Ascending aorta (tissue), 2 donors: ENCODE measurements around the gene PRRT4. TPM values are rescaled to one million over a fixed set of nuclear protein-coding genes. Genes with fewer than 3 reads are reported as not detected.

ENCODE experiments used
- DNase-seq, 2 donors: peaks; one replicate each; pipeline ENCODE4 v3.0.0-alpha.2; 2019; ENCODE audit warnings: low spot score in 2 of 2
- H3K27ac ChIP-seq, 2 donors: fragments of 200-600 bp; sonication (generic); one replicate each; pipeline ENCODE4 v1.5.1; 2016 to 2017; ENCODE audit warnings: mild to moderate bottlenecking in 1 of 2
- H3K27me3 ChIP-seq: fragments of 200-600 bp; sonication (generic); one replicate; pipeline ENCODE4 v1.5.1; 2017
- H3K36me3 ChIP-seq, 2 donors: fragments of 200-600 bp; sonication (generic); one replicate each; pipeline ENCODE4 v1.5.1; 2016
- H3K4me1 ChIP-seq, 2 donors: fragments of 200-600 bp; sonication (generic); one replicate each; pipeline ENCODE4 v1.5.1; 2016 to 2017; ENCODE audit warnings: mild to moderate bottlenecking in 1 of 2
- H3K4me3 ChIP-seq, 2 donors: fragments of 200-600 bp; sonication (generic); one replicate each; pipeline ENCODE4 v1.5.1; 2016 to 2017; ENCODE audit warnings: mild to moderate bottlenecking in 1 of 2
- H3K9me3 ChIP-seq, 2 donors: fragments of 200-600 bp; sonication (generic); one replicate each; pipeline ENCODE4 v1.5.1; 2016
- intact Hi-C: fragments of 100-400 bp; cut with DNase I; formaldehyde crosslinking; loops from one replicate; pipeline ENCODE4 v1.15.1; 2023
- total RNA-seq: library from RNA; depleted of rRNA; stranded (reverse); fragments of >200 nt; gene quantifications from one replicate; pipeline ENCODE4 v1.1.0, GENCODE V29; 2016
- TF ChIP-seq, protein P1 (sequence below), 3 experiments: fragments of 200-600 bp in 2 of 3; fragments of 450-650 bp in 1 of 3; sonication (generic) in 2 of 3; IDR thresholded peaks; one replicate each; pipeline ENCODE4 v1.5.1; 2016 to 2019; ENCODE audit warnings: antibody characterized with exemption in 3 of 3, mild to moderate bottlenecking in 1 of 3, moderate library complexity in 1 of 3

The PRRT4 gene
- total RNA-seq, 1 donor from 2014 or later, result 7.6 TPM

- TF ChIP-seq, protein P1, sequence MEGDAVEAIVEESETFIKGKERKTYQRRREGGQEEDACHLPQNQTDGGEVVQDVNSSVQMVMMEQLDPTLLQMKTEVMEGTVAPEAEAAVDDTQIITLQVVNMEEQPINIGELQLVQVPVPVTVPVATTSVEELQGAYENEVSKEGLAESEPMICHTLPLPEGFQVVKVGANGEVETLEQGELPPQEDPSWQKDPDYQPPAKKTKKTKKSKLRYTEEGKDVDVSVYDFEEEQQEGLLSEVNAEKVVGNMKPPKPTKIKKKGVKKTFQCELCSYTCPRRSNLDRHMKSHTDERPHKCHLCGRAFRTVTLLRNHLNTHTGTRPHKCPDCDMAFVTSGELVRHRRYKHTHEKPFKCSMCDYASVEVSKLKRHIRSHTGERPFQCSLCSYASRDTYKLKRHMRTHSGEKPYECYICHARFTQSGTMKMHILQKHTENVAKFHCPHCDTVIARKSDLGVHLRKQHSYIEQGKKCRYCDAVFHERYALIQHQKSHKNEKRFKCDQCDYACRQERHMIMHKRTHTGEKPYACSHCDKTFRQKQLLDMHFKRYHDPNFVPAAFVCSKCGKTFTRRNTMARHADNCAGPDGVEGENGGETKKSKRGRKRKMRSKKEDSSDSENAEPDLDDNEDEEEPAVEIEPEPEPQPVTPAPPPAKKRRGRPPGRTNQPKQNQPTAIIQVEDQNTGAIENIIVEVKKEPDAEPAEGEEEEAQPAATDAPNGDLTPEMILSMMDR (IDR thresholded peaks at IDR 0.05), result no peak
- no peaks in the 10 kb centered on the region for H3K9me3 ChIP-seq
- DNase-seq, result peak in 1 of 2 donors; percentile 49
- H3K36me3 ChIP-seq, result no peaks in the 10 kb centered on the region
- H3K27me3 ChIP-seq, result no peaks in the 10 kb centered on the region
- no peak overlapping the region for H3K27ac ChIP-seq
- intact Hi-C loops, result no loop called here
- H3K4me1 ChIP-seq, result no peaks in the 10 kb centered on the region
- H3K4me3 ChIP-seq, result no peak overlapping the region
These were observed 18.5 kb upstream of the PRRT4 start for GRCh38 chr7:128379900-128380479.

- DNase-seq, result no peak
- H3K27ac ChIP-seq, result no peak overlapping the region
- no peaks in the 10 kb centered on the region for H3K36me3 ChIP-seq
- no peak overlapping the region for H3K4me3 ChIP-seq
- intact Hi-C loops, result no loop called here
- H3K9me3 ChIP-seq, result no peaks in the 10 kb centered on the region
- no peaks in the 10 kb centered on the region for H3K4me1 ChIP-seq
- TF ChIP-seq, protein P1 (IDR thresholded peaks at IDR 0.05), result no peak
- H3K27me3 ChIP-seq, result no peaks in the 10 kb centered on the region
These were observed 17.1 kb upstream of the PRRT4 start for GRCh38 chr7:128378637-128379036.

DNA sequence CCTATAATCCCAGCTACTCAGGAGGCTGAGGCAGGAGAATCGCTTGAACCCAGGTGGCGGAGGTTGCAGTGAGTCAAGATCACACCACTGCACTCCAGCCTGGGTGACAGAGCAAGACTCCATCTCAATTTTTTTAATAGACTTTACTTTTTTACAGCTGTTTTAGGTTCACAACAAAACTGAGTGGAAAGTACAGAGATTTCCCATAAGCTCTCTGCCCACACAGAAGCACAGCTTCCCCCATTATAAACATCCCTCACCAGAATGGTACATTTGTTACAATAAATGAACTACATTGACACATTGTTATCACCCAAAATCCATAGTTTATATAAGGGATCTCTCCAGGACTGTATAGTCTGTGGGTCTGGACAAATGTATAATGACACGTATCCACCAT lies 14.6 kb upstream of the PRRT4 start:
- Histone ChIP-seq H3K27me3 (no peaks in the 10 kb centered on the region), H3K4me1 (no peaks in the 10 kb centered on the region), H3K9me3 (no peaks in the 10 kb centered on the region), H3K36me3 (no peaks in the 10 kb centered on the region), H3K4me3 (no peak overlapping the region), H3K27ac (no peak overlapping the region)
- intact Hi-C loops, result no loop called here
- DNase-seq, result peak in 1 of 2 donors; percentile 19
- TF ChIP-seq, protein P1 (IDR thresholded peaks at IDR 0.05), result no peak

DNA sequence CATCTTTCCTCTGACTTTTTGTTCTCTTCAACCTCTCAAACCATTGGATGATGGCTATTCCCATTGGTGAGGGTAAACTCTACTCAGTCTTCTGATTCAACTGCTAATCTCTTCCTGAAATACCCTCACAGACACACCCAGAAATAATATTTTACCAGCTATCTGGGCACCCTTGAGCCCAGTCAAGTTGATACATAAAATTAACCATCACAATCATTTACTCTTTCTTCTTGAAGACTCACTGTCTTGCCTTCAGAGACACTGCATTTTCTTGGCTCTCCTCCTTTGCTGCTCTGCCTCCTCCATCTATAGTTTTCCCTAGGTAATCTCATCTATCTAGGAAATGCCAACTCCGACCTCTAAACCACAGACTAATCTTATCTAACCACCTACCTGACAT lies 12.6 kb upstream of the PRRT4 start:
- intact Hi-C loops, result no loop called here
- Histone ChIP-seq H3K36me3 (no peaks in the 10 kb centered on the region), H3K9me3 (no peaks in the 10 kb centered on the region), H3K4me1 (no peaks in the 10 kb centered on the region), H3K27ac (no peak overlapping the region), H3K27me3 (no peaks in the 10 kb centered on the region), H3K4me3 (no peak overlapping the region)
- DNase-seq, result no peak
- TF ChIP-seq, protein P1 (IDR thresholded peaks at IDR 0.05), result no peak

- Histone ChIP-seq H3K9me3 (no peaks in the 10 kb centered on the region), H3K4me3 (no peak overlapping the region), H3K27ac (no peak overlapping the region), H3K27me3 (no peaks in the 10 kb centered on the region), H3K4me1 (no peaks in the 10 kb centered on the region), H3K36me3 (no peaks in the 10 kb centered on the region)
- intact Hi-C loops, result no loop called here
- DNase-seq, result no peak
- TF ChIP-seq, protein P1 (IDR thresholded peaks at IDR 0.05), result no peak
These were observed 12.1 kb upstream of the PRRT4 start for GRCh38 chr7:128373606-128374005.

DNA sequence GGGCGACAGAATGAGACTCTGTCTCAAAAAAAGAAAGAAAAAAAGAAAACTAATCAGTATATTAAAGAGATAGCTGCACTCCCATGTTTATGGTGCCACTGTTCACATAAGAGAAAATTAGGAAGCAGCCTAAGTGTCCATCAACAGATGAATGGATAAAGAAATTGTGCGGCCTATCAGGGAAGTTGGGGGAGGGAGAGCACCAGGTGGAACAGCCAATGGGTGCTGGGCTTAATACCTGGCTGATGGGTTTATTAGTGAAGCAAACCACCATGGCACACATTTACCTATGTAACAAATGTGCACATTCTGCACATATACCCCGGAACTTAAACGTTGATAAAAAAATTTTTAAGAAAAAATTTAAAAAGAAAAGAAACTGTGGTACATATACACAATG lies 9.0 kb upstream of the PRRT4 start:
- intact Hi-C loops, result no loop called here
- H3K4me3 ChIP-seq, result no peak overlapping the region
- no peaks in the 10 kb centered on the region for H3K9me3 ChIP-seq
- H3K27me3 ChIP-seq, result no peaks in the 10 kb centered on the region
- no peaks in the 10 kb centered on the region for H3K36me3 ChIP-seq
- no peak overlapping the region for H3K27ac ChIP-seq
- DNase-seq, result no peak
- no peaks in the 10 kb centered on the region for H3K4me1 ChIP-seq
- TF ChIP-seq, protein P1 (IDR thresholded peaks at IDR 0.05), result no peak
